ENCODE results near the gene OR10J4.
"Not testable (repeated sequence)": the region's sequence is repeated elsewhere in the genome, so short reads cannot be mapped to it uniquely, and the experiment has no call there.

The OR10J4 gene

DNA sequence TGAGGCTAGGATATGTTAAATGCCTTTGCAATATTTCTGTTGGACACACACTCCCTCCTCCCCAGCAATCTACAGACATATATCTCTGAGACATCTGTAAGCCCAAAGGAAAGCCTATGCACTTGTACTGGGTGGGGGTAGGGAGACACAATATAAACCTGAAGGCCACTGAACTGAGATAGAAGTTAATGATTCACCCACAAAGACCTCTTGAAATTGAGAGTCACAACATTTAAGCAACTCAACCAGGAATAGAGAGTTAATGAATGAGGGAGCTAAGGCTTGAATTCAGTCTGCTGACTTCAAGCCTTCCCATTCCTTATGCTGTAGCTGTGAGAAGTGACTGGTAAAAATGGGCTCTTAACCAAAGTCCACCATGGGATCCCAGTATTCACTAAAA, 12.5 kb downstream of the OR10J4 start:
- H3K4me3 ChIP-seq (ENCODE audit: low read depth, low read length) = no peak overlapping the region
- TF ChIP-seq, protein P1, sequence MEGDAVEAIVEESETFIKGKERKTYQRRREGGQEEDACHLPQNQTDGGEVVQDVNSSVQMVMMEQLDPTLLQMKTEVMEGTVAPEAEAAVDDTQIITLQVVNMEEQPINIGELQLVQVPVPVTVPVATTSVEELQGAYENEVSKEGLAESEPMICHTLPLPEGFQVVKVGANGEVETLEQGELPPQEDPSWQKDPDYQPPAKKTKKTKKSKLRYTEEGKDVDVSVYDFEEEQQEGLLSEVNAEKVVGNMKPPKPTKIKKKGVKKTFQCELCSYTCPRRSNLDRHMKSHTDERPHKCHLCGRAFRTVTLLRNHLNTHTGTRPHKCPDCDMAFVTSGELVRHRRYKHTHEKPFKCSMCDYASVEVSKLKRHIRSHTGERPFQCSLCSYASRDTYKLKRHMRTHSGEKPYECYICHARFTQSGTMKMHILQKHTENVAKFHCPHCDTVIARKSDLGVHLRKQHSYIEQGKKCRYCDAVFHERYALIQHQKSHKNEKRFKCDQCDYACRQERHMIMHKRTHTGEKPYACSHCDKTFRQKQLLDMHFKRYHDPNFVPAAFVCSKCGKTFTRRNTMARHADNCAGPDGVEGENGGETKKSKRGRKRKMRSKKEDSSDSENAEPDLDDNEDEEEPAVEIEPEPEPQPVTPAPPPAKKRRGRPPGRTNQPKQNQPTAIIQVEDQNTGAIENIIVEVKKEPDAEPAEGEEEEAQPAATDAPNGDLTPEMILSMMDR (IDR thresholded peaks at IDR 0.05; ENCODE audit: low read depth, low read length) = no peak
- no peak for DNase-seq (ENCODE audit: low read depth, low spot score)
- in situ Hi-C loops (cut with HindIII; ENCODE audit: low sequenced_read_pairs) = no loop called here

DNA sequence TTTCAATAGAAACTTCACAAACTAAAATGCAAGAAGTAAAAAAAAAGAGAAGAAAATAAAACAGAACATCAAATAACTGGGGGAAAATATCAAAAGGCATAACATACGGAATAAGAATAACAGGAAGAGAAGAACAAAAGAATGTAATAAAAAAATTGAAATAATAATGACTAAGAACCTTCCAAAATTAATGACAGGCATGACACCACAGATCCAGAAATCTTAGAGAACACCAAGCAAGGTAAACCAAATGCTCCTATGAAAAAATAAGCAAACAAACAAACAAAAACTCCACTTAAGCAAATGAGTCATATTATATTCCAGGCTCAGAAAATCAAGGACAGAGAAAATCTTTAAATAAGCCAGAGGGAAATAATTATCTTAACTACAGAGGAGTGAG, 16.2 kb downstream of the OR10J4 start:
- TF ChIP-seq, protein P1 (IDR thresholded peaks at IDR 0.05; ENCODE audit: low read depth, low read length) = no peak
- no peak for DNase-seq (ENCODE audit: low read depth, low spot score)
- H3K4me3 ChIP-seq (ENCODE audit: low read depth, low read length) = no peak overlapping the region
- in situ Hi-C loops (cut with HindIII; ENCODE audit: low sequenced_read_pairs) = no loop called here

DNA sequence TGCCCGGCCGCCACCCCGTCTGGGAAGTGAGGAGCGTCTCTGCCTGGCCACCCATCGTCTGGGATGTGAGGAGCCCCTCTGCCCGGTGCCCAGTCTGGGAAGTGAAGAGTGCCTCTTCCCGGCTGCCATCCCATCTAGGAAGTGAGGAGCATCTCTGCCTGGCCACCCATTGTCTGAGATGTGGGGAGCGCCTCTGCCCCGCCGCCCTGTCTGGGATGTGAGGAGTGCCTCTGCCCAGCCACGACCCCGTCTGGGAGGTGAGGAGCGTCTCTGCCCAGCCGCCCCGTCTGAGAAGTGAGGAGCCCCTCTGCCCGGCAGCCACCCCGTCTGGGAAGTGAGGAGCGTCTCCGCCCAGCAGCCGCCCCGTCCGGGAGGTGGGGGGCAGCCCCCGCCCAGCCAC, 17.6 kb downstream of the OR10J4 start:
- DNase-seq (ENCODE audit: low read depth, low spot score); in situ Hi-C loops (cut with HindIII; ENCODE audit: low sequenced_read_pairs); H3K4me3 ChIP-seq (ENCODE audit: low read depth, low read length): not testable (repeated sequence)

DNA sequence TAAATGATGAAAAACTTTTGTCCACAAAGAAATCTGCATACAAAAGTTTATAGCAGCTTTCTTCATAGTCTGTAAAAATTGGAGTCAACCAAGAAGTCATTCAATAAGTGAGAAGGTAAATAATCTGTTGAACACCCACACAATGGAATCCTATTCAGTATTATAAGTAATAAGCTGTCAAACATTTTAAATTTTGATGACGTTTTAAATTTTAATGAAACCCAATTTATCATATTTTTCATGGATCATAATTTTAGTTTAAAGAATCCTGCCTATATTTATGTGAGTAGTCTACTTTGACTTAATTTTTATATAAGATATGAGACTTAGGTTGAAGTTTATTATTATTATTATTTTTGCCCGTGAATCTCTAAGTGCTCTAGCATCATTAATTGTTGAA, 27.5 kb downstream of the OR10J4 start:
- DNase-seq (ENCODE audit: low read depth, low spot score) = no peak
- TF ChIP-seq, protein P1 (IDR thresholded peaks at IDR 0.05; ENCODE audit: low read depth, low read length) = no peak
- H3K4me3 ChIP-seq (ENCODE audit: low read depth, low read length) = no peak overlapping the region
- in situ Hi-C loops (cut with HindIII; ENCODE audit: low sequenced_read_pairs) = no loop called here

DNA sequence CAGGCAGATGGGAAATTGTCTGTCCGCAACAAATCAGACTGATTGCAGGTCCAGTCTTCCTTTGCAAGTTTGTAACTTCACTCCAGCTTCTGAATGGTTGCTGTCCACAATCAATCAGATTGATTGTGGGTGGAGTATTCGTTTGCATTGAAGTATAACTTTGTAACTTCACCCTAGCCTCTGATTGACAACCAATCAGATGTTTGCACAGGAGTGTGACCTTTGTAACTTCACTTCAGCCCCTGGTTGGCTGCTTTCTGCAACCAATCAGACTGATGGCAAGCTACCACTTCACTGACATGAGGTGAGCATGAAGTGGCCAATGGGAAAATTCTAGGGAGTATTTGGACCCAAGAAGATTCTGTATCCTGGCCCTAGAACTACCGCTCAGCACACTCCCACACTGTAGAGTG, 33.2 kb downstream of the OR10J4 start:
- TF ChIP-seq, protein P1 (IDR thresholded peaks at IDR 0.05; ENCODE audit: low read depth, low read length) = no peak
- in situ Hi-C loops (cut with HindIII; ENCODE audit: low sequenced_read_pairs) = no loop called here
- no peak overlapping the region for H3K4me3 ChIP-seq (ENCODE audit: low read depth, low read length)
- no peak for DNase-seq (ENCODE audit: low read depth, low spot score)

DNA sequence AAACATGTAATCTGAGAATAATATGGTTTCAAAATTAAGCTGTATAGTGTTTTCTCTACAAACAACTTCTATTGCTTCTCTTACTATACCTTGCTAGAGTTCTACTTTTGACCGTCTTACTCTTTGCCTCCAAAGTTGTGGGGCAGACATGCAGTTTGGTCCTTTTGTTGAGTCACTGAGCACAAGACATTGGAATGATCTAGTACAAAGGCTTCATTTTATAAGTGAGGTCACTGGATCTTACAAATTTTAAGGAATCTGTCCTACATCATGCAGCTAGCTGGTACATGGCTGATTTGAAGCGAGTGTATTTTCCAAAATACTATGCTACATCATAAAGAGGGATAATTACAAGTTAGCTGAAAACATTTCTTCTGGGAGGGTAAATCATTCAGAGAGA, 36.3 kb downstream of the OR10J4 start:
- TF ChIP-seq, protein P1 (IDR thresholded peaks at IDR 0.05; ENCODE audit: low read depth, low read length) = no peak
- H3K4me3 ChIP-seq (ENCODE audit: low read depth, low read length) = no peak overlapping the region
- in situ Hi-C loops (cut with HindIII; ENCODE audit: low sequenced_read_pairs) = no loop called here
- no peak for DNase-seq (ENCODE audit: low read depth, low spot score)

DNA sequence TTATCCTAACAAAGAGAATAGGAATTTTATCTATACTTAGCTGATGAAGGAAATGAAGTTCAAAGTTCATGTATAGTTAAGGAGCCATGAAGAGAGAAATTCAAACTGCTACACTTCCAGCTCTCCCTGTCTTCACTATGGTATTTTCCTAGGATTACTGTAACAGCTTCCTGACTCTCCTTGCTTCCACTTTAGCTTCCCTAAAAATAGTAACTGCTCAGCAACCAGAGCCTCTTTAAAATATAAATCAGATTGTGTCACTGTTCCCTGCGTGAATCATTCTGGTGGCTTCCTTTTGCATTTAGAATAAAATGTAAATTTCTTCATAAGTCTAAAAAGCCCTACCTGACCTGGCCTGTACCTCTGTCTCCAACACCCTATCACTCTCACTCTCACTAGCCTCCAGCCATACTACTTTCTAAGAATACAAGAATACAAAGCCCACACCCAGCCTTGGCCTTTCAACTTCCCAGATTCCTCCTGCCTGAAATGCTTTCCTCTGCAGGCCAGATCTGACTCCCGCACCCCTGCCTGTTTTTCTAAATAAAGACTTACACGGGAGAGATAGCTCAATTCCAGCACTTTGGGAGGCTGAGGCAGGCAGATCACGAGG, 38.0 kb downstream of the OR10J4 start:
- in situ Hi-C loops (cut with HindIII; ENCODE audit: low sequenced_read_pairs) = no loop called here
- peak; percentile 10 for DNase-seq (ENCODE audit: low read depth, low spot score)
- no peak overlapping the region for H3K4me3 ChIP-seq (ENCODE audit: low read depth, low read length)
- TF ChIP-seq, protein P1 (IDR thresholded peaks at IDR 0.05; ENCODE audit: low read depth, low read length) = no peak
